Epithelial cell of esophagus (primary cell): ENCODE measurements around the gene EEF1G.

Experiments used
- DNase-seq: peaks from one replicate; pipeline ENCODE4 v3.0.0; 2010; ENCODE audit warnings: low read depth
- H3K4me3 ChIP-seq: 2 replicates; pipeline ENCODE4 v1.5.1; 2011; ENCODE audit warnings: mild to moderate bottlenecking, low read length, control low read depth
- CTCF ChIP-seq: IDR thresholded peaks from 2 replicates; pipeline ENCODE4 v1.5.1; 2011; ENCODE audit warnings: low read depth, mild to moderate bottlenecking, low read length, control low read depth, inconsistent platforms; ENCODE audit not compliant: insufficient read depth; ENCODE audit errors: missing control alignments

The EEF1G gene

GRCh38 chr11:62516736-62517371, 56.8 kb downstream of the EEF1G start:
- no peak overlapping the region for H3K4me3 ChIP-seq
- TF ChIP-seq CTCF = no peak
- DNase-seq = no peak

DNA sequence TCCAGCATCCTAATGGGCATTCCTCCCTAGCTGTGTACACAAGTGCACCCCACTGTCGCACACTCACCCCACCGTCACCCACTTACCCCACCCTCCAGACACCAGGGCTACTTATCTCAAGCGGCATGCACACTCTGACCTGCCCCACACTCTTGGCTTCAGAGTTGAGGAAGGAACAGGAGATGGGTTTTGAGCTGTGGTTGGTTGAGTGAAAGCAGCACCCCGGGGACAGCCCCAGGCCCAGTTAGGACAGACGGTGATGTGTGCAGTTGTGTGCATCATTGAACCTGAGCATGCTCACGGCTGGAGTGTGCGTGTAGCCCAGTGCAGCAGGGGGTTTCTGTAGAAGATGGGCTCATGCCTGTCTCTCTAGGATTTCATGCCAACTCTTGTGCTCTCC, 59.5 kb downstream of the EEF1G start:
- H3K4me3 ChIP-seq = no peak overlapping the region
- peak; percentile 19 for DNase-seq
- TF ChIP-seq CTCF = no peak

GRCh38 chr11:62513626-62514025, 60.1 kb downstream of the EEF1G start:
- no peak overlapping the region for H3K4me3 ChIP-seq
- no peak for TF ChIP-seq CTCF
- DNase-seq = no peak

DNA sequence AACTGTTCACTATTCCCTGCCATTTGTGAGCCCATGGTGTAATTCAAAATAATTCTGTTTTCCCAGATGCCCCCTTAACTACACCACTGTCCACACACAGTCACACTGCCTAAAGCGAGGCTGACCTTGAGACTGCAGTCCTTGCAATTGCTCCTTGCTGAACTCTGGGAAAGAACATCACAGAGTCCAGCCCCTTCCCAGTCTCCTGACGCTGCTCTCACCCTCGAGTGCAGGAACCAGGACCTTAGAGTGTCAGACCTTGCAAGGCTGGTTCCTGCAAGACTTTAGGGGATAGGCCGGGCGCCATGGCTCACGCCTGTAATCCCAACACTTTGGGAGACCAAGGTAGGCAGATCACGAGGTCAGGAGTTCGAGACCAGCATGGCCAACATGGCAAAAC, 60.7 kb downstream of the EEF1G start:
- DNase-seq = no peak
- no peak for TF ChIP-seq CTCF
- no peak overlapping the region for H3K4me3 ChIP-seq
